Smooth muscle cell of the coronary artery (primary cell): ENCODE measurements around the gene SLC29A3. TPM values are rescaled to one million over a fixed set of nuclear protein-coding genes. Genes with fewer than 3 reads are reported as not detected.

Experiments used
- total RNA-seq: library from RNA; depleted of rRNA; stranded (reverse); fragments of >200 nt; gene quantifications from 2 replicates; pipeline ENCODE4 v1.2.3, GENCODE V29; 2014; ENCODE audit warnings: low replicate concordance

Gene SLC29A3
- total RNA-seq: 0.75 and 2.7 TPM in 2 replicates

DNA sequence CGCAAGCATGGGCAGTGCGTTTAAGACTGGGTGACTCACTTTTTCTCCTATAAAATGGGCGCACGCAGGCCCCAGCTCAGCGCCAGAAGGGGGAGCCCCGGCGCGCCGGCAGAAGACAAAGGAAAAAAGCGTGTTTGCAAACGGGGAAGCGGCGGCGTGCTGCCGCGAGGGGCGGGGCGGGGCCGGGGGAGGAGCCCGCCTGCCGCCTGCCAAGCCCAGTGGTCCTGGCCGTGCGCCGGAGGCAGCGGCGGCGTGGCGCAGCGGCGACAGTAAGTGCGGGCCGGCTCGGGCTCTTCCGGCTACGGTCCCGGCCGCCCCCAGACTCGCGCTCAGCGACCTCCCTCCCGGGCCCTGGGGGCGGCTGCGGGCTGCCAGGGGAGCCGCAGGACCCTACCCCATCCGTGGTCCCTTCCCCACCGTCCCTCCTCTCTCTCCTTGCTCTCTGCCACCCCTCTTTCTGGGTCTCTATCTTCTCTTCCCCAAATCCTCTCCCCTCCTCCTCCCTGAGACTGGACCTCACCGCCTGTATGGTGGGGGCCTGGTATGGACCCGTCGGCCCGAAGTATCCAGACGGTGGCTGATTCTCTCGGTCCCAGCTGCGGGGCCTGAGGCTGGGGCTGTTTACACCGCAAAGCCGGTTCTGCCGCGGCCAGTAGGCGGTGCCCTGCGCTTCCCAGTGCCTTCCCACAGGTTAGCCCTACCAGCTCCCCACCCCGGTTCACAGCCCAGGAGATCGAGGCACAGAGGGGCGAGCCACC, at the start of gene SLC29A3:
SLC29A3 (plus strand) TSS at position 218 of the 758 bp plus-strand sequence; CDS start at position 269, 51 bp downstream.

DNA sequence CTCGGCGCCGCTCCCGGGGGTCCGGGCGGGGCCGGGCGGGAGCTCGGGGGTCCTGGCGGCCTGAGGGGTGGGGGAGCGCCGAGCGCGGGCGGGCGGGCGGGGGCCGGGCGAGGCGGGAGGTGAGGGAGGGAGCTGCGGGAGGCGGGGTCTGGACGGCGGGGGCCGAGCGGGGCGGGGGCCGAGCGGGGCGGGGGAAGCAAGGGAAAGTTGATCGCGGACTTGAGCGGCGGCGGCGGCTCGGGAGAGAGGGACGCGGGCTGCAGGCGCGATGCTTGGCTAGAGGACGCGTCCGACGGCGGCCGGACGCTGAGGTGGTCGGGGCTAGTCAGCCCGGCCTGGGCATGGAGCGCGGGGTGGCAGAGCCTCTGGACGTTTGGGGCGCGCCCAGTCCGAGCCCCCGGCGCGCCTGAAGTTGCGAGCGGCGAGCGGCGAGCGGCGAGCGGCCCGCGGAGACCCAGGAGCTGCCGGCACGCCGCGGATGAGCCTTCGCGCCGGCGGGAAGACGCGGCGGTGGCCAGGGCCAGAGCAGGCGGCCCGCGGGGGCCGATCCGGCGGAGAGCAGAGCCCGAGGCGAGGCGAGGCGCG, 77.7 kb downstream of the SLC29A3 start, which contains the start of gene CDH23:
CDH23 (plus strand) TSS at position 210 of the 585 bp plus-strand sequence. CDS start 42,912 bp downstream, outside the sequence.

Other genes with a start within 250 kb of the SLC29A3 start
- 11.2 and 39.1 TPM in 2 replicates for gene UNC5B, start 106.7 kb upstream of the SLC29A3 start, total RNA-seq
- 0.08 and 5.4 TPM in 2 replicates for gene CDH23, start 77.7 kb downstream of the SLC29A3 start, total RNA-seq